GM03348 (cell line): Measurements from ENCODE around the gene CDK6.
A peak's percentile ranks its signal among the peaks of the same experiment; 100 is the strongest.

Experiments used
- DNase-seq: peaks from one replicate; pipeline ENCODE4 v3.0.0; 2012; ENCODE audit warnings: low spot score

Gene CDK6

GRCh38 chr7:92588561-92588960 is 247.8 kb downstream of the CDK6 start:
- DNase-seq: peak; percentile 37

- DNase-seq: no peak
Measured at GRCh38 chr7:92586841-92587240, 249.5 kb downstream of the CDK6 start.

- peak; percentile 34 for DNase-seq
Measured at GRCh38 chr7:92586403-92586802, 250.0 kb downstream of the CDK6 start.

GRCh38 chr7:92584953-92585352 is 251.4 kb downstream of the CDK6 start:
- no peak for DNase-seq

- no peak for DNase-seq
Measured at GRCh38 chr7:92582948-92583347, 253.4 kb downstream of the CDK6 start.

- DNase-seq: no peak
Measured at GRCh38 chr7:92576296-92576695, 260.1 kb downstream of the CDK6 start.

GRCh38 chr7:92569137-92569536 is 267.2 kb downstream of the CDK6 start:
- no peak for DNase-seq

GRCh38 chr7:92567460-92567859 is 268.9 kb downstream of the CDK6 start:
- no peak for DNase-seq

GRCh38 chr7:92563345-92563744 is 273.0 kb downstream of the CDK6 start:
- no peak for DNase-seq

- DNase-seq: no peak
Measured at GRCh38 chr7:92560602-92561001, 275.8 kb downstream of the CDK6 start.

GRCh38 chr7:92557808-92558362 is 278.5 kb downstream of the CDK6 start:
- DNase-seq: no peak

- DNase-seq: no peak
Measured at GRCh38 chr7:92557249-92557648, 279.1 kb downstream of the CDK6 start.
